ENCODE measurements around the gene TAF1. TPM values are rescaled to one million over a fixed set of nuclear protein-coding genes. Genes with fewer than 3 reads are reported as not detected.
"Not testable (repeated sequence)": the region's sequence is repeated elsewhere in the genome, so short reads cannot be mapped to it uniquely, and the experiment has no call there.

Gene TAF1
- total RNA-seq, 2 donors from 2014 or later = 31.9 to 37.2 TPM

- H3K9me3 Mint-ChIP-seq = no peaks in the 10 kb centered on the region
- no peak overlapping the region for H3K4me3 Mint-ChIP-seq
- ATAC-seq (replicated peaks) = no peak
- H3K27ac Mint-ChIP-seq = no peak overlapping the region
- no peaks in the 10 kb centered on the region for H3K27me3 Mint-ChIP-seq
- H3K4me1 Mint-ChIP-seq = peaks cover 10% of the 10 kb centered on the region
- peaks cover 91% of the 10 kb centered on the region for H3K36me3 Mint-ChIP-seq (ENCODE audit: low read depth)
These were observed 6.2 kb downstream of the TAF1 start for GRCh38 chrX:71372388-71372787.

GRCh38 chrX:71378732-71379131 is 12.6 kb downstream of the TAF1 start:
- no peaks in the 10 kb centered on the region for H3K27me3 Mint-ChIP-seq
- no peak for ATAC-seq (replicated peaks)
- no peaks in the 10 kb centered on the region for H3K9me3 Mint-ChIP-seq
- H3K4me1 Mint-ChIP-seq = no peaks in the 10 kb centered on the region
- H3K4me3 Mint-ChIP-seq = no peak overlapping the region
- peak overlapping the region; percentile 67 for H3K27ac Mint-ChIP-seq
- peaks cover 100% of the 10 kb centered on the region for H3K36me3 Mint-ChIP-seq (ENCODE audit: low read depth)

- H3K4me1 Mint-ChIP-seq; ATAC-seq (replicated peaks); H3K27me3 Mint-ChIP-seq; H3K27ac Mint-ChIP-seq; H3K9me3 Mint-ChIP-seq; H3K4me3 Mint-ChIP-seq: not testable (repeated sequence)
- H3K36me3 Mint-ChIP-seq (ENCODE audit: low read depth) = peaks cover 98% of the 10 kb centered on the region
These were observed 25.6 kb downstream of the TAF1 start for GRCh38 chrX:71391725-71392124.

- peaks cover 98% of the 10 kb centered on the region for H3K36me3 Mint-ChIP-seq (ENCODE audit: low read depth)
- H3K9me3 Mint-ChIP-seq = no peaks in the 10 kb centered on the region
- no peaks in the 10 kb centered on the region for H3K27me3 Mint-ChIP-seq
- H3K27ac Mint-ChIP-seq = no peak overlapping the region
- no peak overlapping the region for H3K4me3 Mint-ChIP-seq
- H3K4me1 Mint-ChIP-seq = no peaks in the 10 kb centered on the region
- ATAC-seq (replicated peaks) = no peak
These were observed 27.8 kb downstream of the TAF1 start for GRCh38 chrX:71393919-71394318.

GRCh38 chrX:71396576-71396975 is 30.4 kb downstream of the TAF1 start:
- no peaks in the 10 kb centered on the region for H3K9me3 Mint-ChIP-seq
- H3K27ac Mint-ChIP-seq = no peak overlapping the region
- no peak overlapping the region for H3K4me3 Mint-ChIP-seq
- no peak for ATAC-seq (replicated peaks)
- no peaks in the 10 kb centered on the region for H3K4me1 Mint-ChIP-seq
- no peaks in the 10 kb centered on the region for H3K27me3 Mint-ChIP-seq
- H3K36me3 Mint-ChIP-seq (ENCODE audit: low read depth) = peaks cover 96% of the 10 kb centered on the region

- Mint-ChIP-seq H3K9me3 (no peaks in the 10 kb centered on the region), H3K4me3 (no peak overlapping the region), H3K27me3 (no peaks in the 10 kb centered on the region), H3K4me1 (no peaks in the 10 kb centered on the region), H3K27ac (no peak overlapping the region), H3K36me3 (ENCODE audit: low read depth) (peaks cover 93% of the 10 kb centered on the region)
- peak; percentile 80 for ATAC-seq (replicated peaks)
These were observed 34.6 kb downstream of the TAF1 start for GRCh38 chrX:71400710-71401109.

- not testable (repeated sequence) for H3K9me3 Mint-ChIP-seq; H3K27me3 Mint-ChIP-seq; H3K4me3 Mint-ChIP-seq; H3K4me1 Mint-ChIP-seq; ATAC-seq (replicated peaks); H3K27ac Mint-ChIP-seq
- peaks cover 64% of the 10 kb centered on the region for H3K36me3 Mint-ChIP-seq (ENCODE audit: low read depth)
These were observed 50.1 kb downstream of the TAF1 start for GRCh38 chrX:71416260-71416659.

- H3K36me3 Mint-ChIP-seq (ENCODE audit: low read depth) = peaks cover 73% of the 10 kb centered on the region
- no peak overlapping the region for H3K4me3 Mint-ChIP-seq
- H3K27ac Mint-ChIP-seq = no peak overlapping the region
- H3K9me3 Mint-ChIP-seq = no peaks in the 10 kb centered on the region
- H3K4me1 Mint-ChIP-seq = no peaks in the 10 kb centered on the region
- H3K27me3 Mint-ChIP-seq = no peaks in the 10 kb centered on the region
- ATAC-seq (replicated peaks) = no peak
These were observed 54.5 kb downstream of the TAF1 start for GRCh38 chrX:71420686-71421085.

- Mint-ChIP-seq H3K4me3 (no peak overlapping the region), H3K27me3 (no peaks in the 10 kb centered on the region), H3K9me3 (no peaks in the 10 kb centered on the region), H3K36me3 (ENCODE audit: low read depth) (peaks cover 70% of the 10 kb centered on the region), H3K27ac (no peak overlapping the region), H3K4me1 (no peaks in the 10 kb centered on the region)
- ATAC-seq (replicated peaks) = no peak
These were observed 66.6 kb downstream of the TAF1 start for GRCh38 chrX:71432733-71433132.

GRCh38 chrX:71438750-71439149 is 72.6 kb downstream of the TAF1 start:
- Mint-ChIP-seq H3K4me1 (no peaks in the 10 kb centered on the region), H3K36me3 (ENCODE audit: low read depth) (peaks cover 70% of the 10 kb centered on the region), H3K9me3 (no peaks in the 10 kb centered on the region), H3K27me3 (no peaks in the 10 kb centered on the region), H3K27ac (peak overlapping the region; percentile 80), H3K4me3 (no peak overlapping the region)
- ATAC-seq (replicated peaks) = no peak

GRCh38 chrX:71439420-71439819 is 73.3 kb downstream of the TAF1 start:
- Mint-ChIP-seq H3K36me3 (ENCODE audit: low read depth) (peaks cover 66% of the 10 kb centered on the region), H3K27me3 (no peaks in the 10 kb centered on the region), H3K4me3 (no peak overlapping the region), H3K4me1 (no peaks in the 10 kb centered on the region), H3K27ac (peak overlapping the region; percentile 80), H3K9me3 (no peaks in the 10 kb centered on the region)
- no peak for ATAC-seq (replicated peaks)

- Mint-ChIP-seq H3K4me3 (no peak overlapping the region), H3K36me3 (ENCODE audit: low read depth) (peaks cover 61% of the 10 kb centered on the region), H3K9me3 (no peaks in the 10 kb centered on the region), H3K27me3 (no peaks in the 10 kb centered on the region), H3K27ac (no peak overlapping the region), H3K4me1 (no peaks in the 10 kb centered on the region)
- no peak for ATAC-seq (replicated peaks)
These were observed 73.7 kb downstream of the TAF1 start for GRCh38 chrX:71439896-71440295.

GRCh38 chrX:71440401-71440800 is 74.2 kb downstream of the TAF1 start:
- no peaks in the 10 kb centered on the region for H3K4me1 Mint-ChIP-seq
- H3K36me3 Mint-ChIP-seq (ENCODE audit: low read depth) = peaks cover 60% of the 10 kb centered on the region
- no peak overlapping the region for H3K27ac Mint-ChIP-seq
- no peaks in the 10 kb centered on the region for H3K27me3 Mint-ChIP-seq
- ATAC-seq (replicated peaks) = no peak
- H3K9me3 Mint-ChIP-seq = no peaks in the 10 kb centered on the region
- no peak overlapping the region for H3K4me3 Mint-ChIP-seq

GRCh38 chrX:71441809-71442208 is 75.7 kb downstream of the TAF1 start:
- not testable (repeated sequence) for H3K27me3 Mint-ChIP-seq; H3K4me3 Mint-ChIP-seq; ATAC-seq (replicated peaks); H3K4me1 Mint-ChIP-seq; H3K9me3 Mint-ChIP-seq; H3K27ac Mint-ChIP-seq
- H3K36me3 Mint-ChIP-seq (ENCODE audit: low read depth) = peaks cover 68% of the 10 kb centered on the region

- Mint-ChIP-seq H3K27ac (no peak overlapping the region), H3K36me3 (ENCODE audit: low read depth) (peaks cover 60% of the 10 kb centered on the region), H3K4me3 (no peak overlapping the region), H3K9me3 (no peaks in the 10 kb centered on the region), H3K4me1 (no peaks in the 10 kb centered on the region), H3K27me3 (no peaks in the 10 kb centered on the region)
- no peak for ATAC-seq (replicated peaks)
These were observed 84.4 kb downstream of the TAF1 start for GRCh38 chrX:71450433-71451106.

- peaks cover 63% of the 10 kb centered on the region for H3K36me3 Mint-ChIP-seq (ENCODE audit: low read depth)
- H3K4me3 Mint-ChIP-seq; H3K9me3 Mint-ChIP-seq; ATAC-seq (replicated peaks); H3K27me3 Mint-ChIP-seq; H3K4me1 Mint-ChIP-seq; H3K27ac Mint-ChIP-seq: not testable (repeated sequence)
These were observed 85.4 kb downstream of the TAF1 start for GRCh38 chrX:71451518-71451917.
